ENCODE measurements around the gene ABCG5.

GRCh38 chr2:43853141-43854081, 14.8 kb upstream of the ABCG5 start:
- no peak for TF ChIP-seq CTCF (optimal IDR thresholded peaks at IDR 0.05 in 1 of 3, IDR thresholded peaks at IDR 0.05 in 1 of 3, conservative IDR thresholded peaks at IDR 0.05 in 1 of 3; ENCODE audit: extremely low read depth in 1 of 3, insufficient read depth in 2 of 3, low read length in 3 of 3)
- no peak for TF ChIP-seq EZH2 (IDR thresholded peaks at IDR 0.05; ENCODE audit: low read length)
